ENCODE data around the gene SLC2A11. TPM values are rescaled to one million over a fixed set of nuclear protein-coding genes. Genes with fewer than 3 reads are reported as not detected.
A peak's percentile ranks its signal among the peaks of the same experiment; 100 is the strongest.

SLC2A11 gene, protein sequence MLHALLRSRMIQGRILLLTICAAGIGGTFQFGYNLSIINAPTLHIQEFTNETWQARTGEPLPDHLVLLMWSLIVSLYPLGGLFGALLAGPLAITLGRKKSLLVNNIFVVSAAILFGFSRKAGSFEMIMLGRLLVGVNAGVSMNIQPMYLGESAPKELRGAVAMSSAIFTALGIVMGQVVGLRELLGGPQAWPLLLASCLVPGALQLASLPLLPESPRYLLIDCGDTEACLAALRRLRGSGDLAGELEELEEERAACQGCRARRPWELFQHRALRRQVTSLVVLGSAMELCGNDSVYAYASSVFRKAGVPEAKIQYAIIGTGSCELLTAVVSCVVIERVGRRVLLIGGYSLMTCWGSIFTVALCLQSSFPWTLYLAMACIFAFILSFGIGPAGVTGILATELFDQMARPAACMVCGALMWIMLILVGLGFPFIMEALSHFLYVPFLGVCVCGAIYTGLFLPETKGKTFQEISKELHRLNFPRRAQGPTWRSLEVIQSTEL
- total RNA-seq (8.7 and 14.9 TPM in 2 replicates), polyA plus RNA-seq (3.9 and 5.8 TPM in 2 replicates), polyA minus RNA-seq (ENCODE audit: low replicate concordance) (10.3 and 15.9 TPM in 2 replicates)
- 6.0 and 7.9 TPM in 2 replicates for polyA plus RNA-seq (2012)

DNA sequence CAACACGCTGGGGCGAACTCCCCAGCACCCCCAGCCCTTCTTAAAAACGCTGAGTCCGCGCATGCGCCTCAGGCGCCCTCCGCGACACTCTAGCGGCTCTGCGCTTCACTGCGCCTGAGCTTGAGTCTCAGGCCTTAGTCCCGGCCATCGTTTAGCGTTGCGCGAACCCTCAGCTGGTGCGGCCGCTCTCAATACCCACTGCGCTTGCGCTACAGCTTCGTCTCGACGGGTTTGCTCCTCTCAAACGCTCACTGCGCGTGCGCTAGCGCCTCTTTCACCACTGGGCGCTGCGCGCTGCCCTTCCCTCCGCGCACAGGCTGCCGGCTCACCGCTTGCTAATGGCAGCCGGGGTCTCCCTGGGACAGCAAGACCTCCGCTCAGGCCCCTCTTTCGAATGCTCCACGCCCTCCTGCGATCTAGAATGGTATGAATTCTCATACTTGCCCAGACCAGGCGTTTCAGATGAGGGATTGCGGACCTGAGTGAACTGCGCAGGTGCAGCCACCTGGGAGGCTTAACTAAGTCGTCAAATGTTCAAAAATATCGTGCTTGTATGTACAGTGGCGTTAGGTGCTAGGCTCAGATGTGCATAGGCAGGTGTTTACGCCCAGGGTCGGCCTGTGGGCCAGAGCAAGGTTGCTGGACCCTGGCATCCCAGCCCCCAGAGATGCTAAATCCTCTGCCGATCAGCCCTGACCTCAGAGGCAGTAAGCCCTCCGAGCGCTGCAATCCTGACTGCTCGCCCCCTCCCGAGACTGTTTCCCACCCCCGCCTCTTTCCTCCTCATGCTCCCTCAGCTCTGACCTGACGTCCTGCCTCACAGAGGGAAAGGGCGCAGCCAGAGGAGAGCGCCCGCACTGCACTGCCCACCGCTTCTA lies at the start of gene SLC2A11:
TSS of gene SLC2A11 (plus strand) at position 270 of the 878 bp plus-strand sequence. CDS start at position 395, 125 bp downstream.
- H3K4me3 ChIP-seq (replicated peaks in 1 of 4; ENCODE audit: control extremely low read depth in 1 of 4, insufficient read depth in 1 of 4, low read depth in 3 of 4, low read length in 4 of 4) = peak within 1 kb of the TSS; percentile 85 to 95 (median 90)
- H3K27me3 ChIP-seq (ENCODE audit: control insufficient read depth, insufficient read depth, low read length) = no peaks in the 10 kb centered on the region
- peaks cover 6% of the 10 kb centered on the region for H3K4me1 ChIP-seq (ENCODE audit: control insufficient read depth, extremely low read depth, insufficient read depth, low read length)
- H3K9ac ChIP-seq (ENCODE audit: insufficient read depth, low read length) = peak within 1 kb of the TSS; percentile 53
- H4K20me1 ChIP-seq (ENCODE audit: control insufficient read depth, extremely low read depth, insufficient read depth, low read length) = no peaks in the 10 kb centered on the region
- H3K9me3 ChIP-seq (ENCODE audit: control insufficient read depth, insufficient read depth, low read depth, low read length) = no peaks in the 10 kb centered on the region
- H3K4me2 ChIP-seq (ENCODE audit: extremely low read depth, insufficient read depth, low read length) = peak within 1 kb of the TSS; percentile 100
- H3K79me2 ChIP-seq (ENCODE audit: control insufficient read depth, insufficient read depth, low read length) = no peaks in the 10 kb centered on the region
- peak within 1 kb of the TSS; percentile 97 for H2AFZ ChIP-seq (ENCODE audit: low read length)
- H3K36me3 ChIP-seq (ENCODE audit: control insufficient read depth, insufficient read depth, low read length) = no peaks in the 10 kb centered on the region
- peak; percentile 93 to 97 for DNase-seq (ENCODE audit: low read depth in 2 of 2)
- H3K27ac ChIP-seq (ENCODE audit: insufficient read depth, low read length) = peak within 1 kb of the TSS; percentile 61
- no peak for TF ChIP-seq EZH2 (IDR thresholded peaks at IDR 0.05; ENCODE audit: low read length, missing control alignments)
- TF ChIP-seq, protein P1, sequence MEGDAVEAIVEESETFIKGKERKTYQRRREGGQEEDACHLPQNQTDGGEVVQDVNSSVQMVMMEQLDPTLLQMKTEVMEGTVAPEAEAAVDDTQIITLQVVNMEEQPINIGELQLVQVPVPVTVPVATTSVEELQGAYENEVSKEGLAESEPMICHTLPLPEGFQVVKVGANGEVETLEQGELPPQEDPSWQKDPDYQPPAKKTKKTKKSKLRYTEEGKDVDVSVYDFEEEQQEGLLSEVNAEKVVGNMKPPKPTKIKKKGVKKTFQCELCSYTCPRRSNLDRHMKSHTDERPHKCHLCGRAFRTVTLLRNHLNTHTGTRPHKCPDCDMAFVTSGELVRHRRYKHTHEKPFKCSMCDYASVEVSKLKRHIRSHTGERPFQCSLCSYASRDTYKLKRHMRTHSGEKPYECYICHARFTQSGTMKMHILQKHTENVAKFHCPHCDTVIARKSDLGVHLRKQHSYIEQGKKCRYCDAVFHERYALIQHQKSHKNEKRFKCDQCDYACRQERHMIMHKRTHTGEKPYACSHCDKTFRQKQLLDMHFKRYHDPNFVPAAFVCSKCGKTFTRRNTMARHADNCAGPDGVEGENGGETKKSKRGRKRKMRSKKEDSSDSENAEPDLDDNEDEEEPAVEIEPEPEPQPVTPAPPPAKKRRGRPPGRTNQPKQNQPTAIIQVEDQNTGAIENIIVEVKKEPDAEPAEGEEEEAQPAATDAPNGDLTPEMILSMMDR (conservative IDR thresholded peaks at IDR 0.05 in 1 of 2, IDR thresholded peaks at IDR 0.05 in 1 of 2; ENCODE audit: low read depth in 1 of 2, low read length in 2 of 2) = peak in 1 of 2 donors; percentile 40

DNA sequence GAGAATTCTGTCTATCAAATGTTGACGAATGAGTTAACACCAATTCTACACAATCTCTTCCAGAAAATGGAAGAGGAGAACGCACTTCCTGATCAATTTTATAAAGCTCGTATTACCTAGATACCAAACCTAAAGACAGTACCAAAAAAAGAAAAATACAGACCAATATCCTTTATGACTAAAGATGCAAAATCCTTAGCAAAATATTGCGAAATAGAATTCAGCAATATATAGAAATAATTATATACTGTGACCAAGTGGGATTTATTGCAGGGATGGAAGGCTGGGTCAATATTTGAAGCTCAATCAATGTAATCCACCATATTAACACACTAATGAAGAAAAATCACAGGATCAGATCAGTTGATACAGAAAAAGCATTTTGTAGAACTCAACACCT lies 45.3 kb upstream of the SLC2A11 start:
- DNase-seq (ENCODE audit: low read depth in 2 of 2) = no peak
- TF ChIP-seq, protein P1 (conservative IDR thresholded peaks at IDR 0.05 in 1 of 2, IDR thresholded peaks at IDR 0.05 in 1 of 2; ENCODE audit: low read depth in 1 of 2, low read length in 2 of 2) = no peak
- no peak for TF ChIP-seq EZH2 (IDR thresholded peaks at IDR 0.05; ENCODE audit: low read length, missing control alignments)

More for the DNA sequence above, 45.3 kb upstream of the SLC2A11 start:
- Histone ChIP-seq H3K9ac (ENCODE audit: insufficient read depth, low read length) (no peak overlapping the region), H3K27ac (ENCODE audit: insufficient read depth, low read length) (no peak overlapping the region), H3K4me3 (replicated peaks in 1 of 4; ENCODE audit: control extremely low read depth in 1 of 4, insufficient read depth in 1 of 4, low read depth in 3 of 4, low read length in 4 of 4) (no peak overlapping the region), H3K79me2 (ENCODE audit: control insufficient read depth, insufficient read depth, low read length) (no peaks in the 10 kb centered on the region), H2AFZ (ENCODE audit: low read length) (no peak overlapping the region), H3K27me3 (ENCODE audit: control insufficient read depth, insufficient read depth, low read length) (no peaks in the 10 kb centered on the region), H3K4me1 (ENCODE audit: control insufficient read depth, extremely low read depth, insufficient read depth, low read length) (no peaks in the 10 kb centered on the region), H4K20me1 (ENCODE audit: control insufficient read depth, extremely low read depth, insufficient read depth, low read length) (no peaks in the 10 kb centered on the region), H3K9me3 (ENCODE audit: control insufficient read depth, insufficient read depth, low read depth, low read length) (no peaks in the 10 kb centered on the region), H3K36me3 (ENCODE audit: control insufficient read depth, insufficient read depth, low read length) (peaks cover 12% of the 10 kb centered on the region), H3K4me2 (ENCODE audit: extremely low read depth, insufficient read depth, low read length) (no peak overlapping the region)
